Fibroblast of skin of left biceps (primary cell): ENCODE measurements around the gene PRDM5.
A peak's percentile ranks its signal among the peaks of the same experiment; 100 is the strongest.
"Not testable (repeated sequence)": the region's sequence is repeated elsewhere in the genome, so short reads cannot be mapped to it uniquely, and the experiment has no call there.

Experiments used
- DNase-seq, 2 experiments: peaks; one replicate each; pipeline ENCODE4 v3.0.0-alpha.2; 2013; ENCODE audit warnings: low read depth in 2 of 2

PRDM5 gene

GRCh38 chr4:120703908-120704307 lies 218.6 kb downstream of the PRDM5 start:
- DNase-seq = no peak

DNA sequence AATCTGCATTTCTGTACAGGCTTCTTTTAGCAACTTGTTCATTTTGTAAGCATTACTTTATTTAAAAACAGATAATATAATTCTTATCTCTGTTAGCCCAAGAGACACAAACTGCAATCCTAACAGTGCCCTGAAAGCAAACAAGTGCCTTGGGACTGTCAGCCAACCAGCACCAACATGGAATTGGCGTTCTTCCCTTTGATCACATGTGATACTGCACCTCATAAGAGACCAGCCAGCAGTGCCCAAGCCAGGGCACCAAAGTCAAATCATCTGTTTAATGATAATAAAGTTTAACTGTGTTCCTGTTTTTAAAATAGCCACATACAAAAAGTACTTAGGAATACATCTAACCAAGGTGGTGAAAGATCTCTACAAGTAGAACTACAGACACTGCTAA lies 223.2 kb downstream of the PRDM5 start:
- DNase-seq = no peak

GRCh38 chr4:120694973-120695372 lies 227.6 kb downstream of the PRDM5 start:
- DNase-seq = peak in 1 of 2 experiments; percentile 44

- DNase-seq = no peak
Observed at GRCh38 chr4:120693816-120694215, 228.7 kb downstream of the PRDM5 start.

GRCh38 chr4:120692964-120693363 lies 229.6 kb downstream of the PRDM5 start:
- peak; percentile 76 to 77 for DNase-seq

GRCh38 chr4:120691536-120691935 lies 231.0 kb downstream of the PRDM5 start:
- no peak for DNase-seq

- no peak for DNase-seq
Observed at GRCh38 chr4:120691106-120691505, 231.4 kb downstream of the PRDM5 start.

DNA sequence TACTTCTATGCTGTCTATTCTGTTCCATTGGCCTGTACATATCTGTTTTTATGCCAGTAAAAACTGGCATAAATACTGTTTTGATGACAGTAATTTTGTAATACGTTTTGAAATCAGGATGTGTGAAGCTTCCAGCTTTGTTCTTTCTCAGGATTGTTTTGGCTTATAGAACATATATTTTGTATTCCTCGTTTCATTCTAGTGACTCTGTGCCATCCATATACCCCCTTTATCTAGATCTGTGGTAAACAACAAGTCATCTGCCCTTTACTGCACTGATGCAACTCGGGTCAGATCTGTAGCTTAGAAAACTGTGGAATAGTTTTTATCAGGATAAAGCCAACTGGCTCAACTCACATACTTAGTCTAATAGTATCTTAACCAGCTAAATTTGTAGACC lies 233.7 kb downstream of the PRDM5 start:
- DNase-seq = no peak

- no peak for DNase-seq
Observed at GRCh38 chr4:120685756-120686278, 236.7 kb downstream of the PRDM5 start.

DNA sequence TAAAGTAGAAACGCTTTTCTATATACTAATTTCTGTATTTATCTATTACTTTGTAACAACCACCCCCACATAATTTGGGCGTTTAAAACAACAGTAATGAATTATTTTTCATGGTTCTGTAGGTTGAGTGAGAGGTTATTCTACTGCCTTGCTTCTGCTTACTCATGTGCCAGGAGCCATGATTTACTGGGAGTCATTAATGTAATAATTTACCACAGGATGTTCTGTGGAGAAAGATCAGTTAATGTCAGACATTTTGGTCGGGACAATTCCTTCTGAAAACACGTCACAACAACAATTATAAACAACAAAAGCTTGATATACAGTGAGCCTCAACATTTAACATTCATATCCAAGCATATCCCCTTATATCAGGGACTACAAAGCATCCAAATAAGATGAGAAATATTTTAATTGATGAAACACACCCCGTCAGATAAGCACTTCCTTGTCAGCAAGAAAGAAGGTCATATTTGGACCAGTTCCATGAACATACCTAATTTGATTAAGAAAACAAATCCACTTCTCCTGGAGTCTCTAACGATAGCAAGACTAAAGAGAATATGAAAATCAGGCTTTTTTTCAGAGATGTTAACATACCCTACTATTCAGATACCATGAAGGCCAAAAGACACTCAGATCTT lies 238.5 kb downstream of the PRDM5 start:
- no peak for DNase-seq

DNA sequence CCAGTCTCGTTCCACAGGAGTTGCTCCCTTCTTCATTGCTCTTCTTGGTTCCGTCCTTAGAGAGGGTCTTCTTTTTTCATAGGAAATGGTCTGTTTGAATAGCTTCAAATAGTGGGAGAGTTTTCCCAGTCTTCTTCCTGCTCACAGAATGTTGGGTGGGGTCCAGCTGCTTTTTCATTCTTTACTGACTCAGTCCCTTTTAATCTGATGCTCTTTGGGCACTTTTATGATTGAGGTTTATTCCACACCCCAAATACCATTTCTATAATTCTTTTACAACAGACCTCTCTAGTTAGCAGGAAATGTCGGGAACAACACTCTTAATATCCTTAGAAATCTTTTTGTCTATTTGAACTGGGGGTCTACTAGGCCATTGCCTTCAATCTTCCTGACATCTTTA lies 239.5 kb downstream of the PRDM5 start:
- DNase-seq = no peak

DNA sequence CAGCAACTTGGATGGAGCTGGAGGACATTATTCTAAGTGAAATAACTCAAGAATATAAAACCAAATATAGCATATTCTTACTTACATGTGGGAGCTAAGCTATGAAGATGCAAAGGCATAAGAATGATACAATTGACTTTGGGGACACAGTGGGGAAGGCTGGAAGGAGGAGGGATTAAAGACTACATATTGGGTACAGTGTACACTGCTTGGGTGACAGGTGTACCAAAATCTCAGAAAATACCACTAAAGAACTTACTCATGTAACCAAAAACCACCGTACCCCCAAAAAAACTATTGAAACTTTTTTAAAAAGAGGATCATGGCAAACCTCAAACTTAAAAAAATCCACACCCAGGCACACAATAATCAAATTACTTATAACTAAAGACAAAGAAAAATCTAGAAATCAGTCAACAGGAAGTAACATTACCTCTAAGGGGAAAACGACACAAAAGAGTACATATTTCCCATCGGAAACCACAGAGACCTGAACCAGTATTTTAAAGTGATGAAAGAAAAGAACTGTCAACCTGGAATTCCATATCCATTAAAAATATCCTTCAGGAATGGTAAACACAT lies 241.8 kb downstream of the PRDM5 start:
- no peak for DNase-seq

- no peak for DNase-seq
Observed at GRCh38 chr4:120673696-120674095, 248.8 kb downstream of the PRDM5 start.

GRCh38 chr4:120672558-120673147 lies 249.9 kb downstream of the PRDM5 start:
- DNase-seq = no peak

- DNase-seq = no peak
Observed at GRCh38 chr4:120672076-120672475, 250.4 kb downstream of the PRDM5 start.

DNA sequence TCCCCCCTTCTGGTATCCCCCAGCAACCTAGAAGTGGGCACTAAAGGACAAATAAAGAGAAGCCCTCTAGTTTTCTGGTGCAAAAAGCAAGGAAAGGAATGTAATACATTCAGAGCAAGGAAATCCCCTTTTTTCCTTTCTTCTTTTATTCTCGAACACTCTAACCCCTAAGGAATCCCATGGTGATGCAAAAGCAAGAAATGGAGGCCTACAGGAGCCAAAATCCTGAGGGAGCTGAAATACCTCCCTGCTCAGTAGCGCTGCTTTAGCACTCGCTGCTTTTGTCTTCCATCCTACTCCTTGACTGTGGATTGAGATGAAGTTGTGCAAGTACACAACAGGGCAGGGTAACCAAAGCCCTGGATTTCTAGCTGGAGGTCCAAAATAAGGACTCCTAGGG lies 251.0 kb downstream of the PRDM5 start:
- no peak for DNase-seq

- no peak for DNase-seq
Observed at GRCh38 chr4:120667102-120667501, 255.4 kb downstream of the PRDM5 start.

DNA sequence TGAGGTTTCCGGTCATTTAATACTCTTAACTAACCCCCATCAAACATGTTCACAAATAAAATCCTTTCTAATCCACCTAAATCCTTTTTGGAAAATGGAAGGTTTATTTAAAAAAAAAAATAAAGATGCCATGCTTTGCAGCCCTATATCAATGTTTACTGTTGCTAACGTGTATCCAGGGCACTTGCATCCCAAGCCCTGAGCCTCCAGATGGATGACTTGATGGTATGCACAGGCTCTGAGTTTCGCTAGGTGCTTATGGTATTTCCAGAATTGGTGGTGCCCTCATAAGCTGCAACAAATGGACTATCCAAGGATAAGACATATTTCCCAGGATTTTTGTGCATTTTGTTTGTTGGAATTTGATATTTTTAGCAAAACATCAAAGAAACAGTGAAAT lies 257.7 kb downstream of the PRDM5 start:
- no peak for DNase-seq

DNA sequence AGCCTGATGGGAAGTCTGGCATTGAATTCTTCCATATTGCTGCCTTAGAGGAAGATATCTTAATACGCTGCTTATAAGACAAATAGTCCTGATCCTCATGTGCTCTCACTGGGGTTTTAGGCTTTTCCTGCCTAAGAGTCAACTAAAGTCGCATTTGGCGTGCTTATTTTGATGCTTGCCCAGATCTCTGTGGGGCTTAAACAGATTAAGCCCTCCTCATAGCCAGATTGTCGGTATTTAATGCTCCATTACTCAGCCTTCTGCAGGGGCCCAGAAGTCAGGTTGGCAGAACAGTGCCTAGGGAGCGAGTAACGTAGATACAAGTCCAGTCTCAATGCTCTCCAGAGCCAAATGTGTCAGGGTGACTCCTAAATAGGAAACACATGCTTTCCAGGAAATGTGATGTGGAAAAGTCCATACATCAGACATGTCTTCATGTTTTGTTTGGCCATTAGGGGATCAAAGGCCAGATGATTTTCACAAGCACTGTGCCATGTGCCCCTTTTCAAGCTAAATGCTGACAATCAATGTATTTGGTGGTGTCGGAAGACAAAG lies 262.8 kb downstream of the PRDM5 start:
- no peak for DNase-seq

DNA sequence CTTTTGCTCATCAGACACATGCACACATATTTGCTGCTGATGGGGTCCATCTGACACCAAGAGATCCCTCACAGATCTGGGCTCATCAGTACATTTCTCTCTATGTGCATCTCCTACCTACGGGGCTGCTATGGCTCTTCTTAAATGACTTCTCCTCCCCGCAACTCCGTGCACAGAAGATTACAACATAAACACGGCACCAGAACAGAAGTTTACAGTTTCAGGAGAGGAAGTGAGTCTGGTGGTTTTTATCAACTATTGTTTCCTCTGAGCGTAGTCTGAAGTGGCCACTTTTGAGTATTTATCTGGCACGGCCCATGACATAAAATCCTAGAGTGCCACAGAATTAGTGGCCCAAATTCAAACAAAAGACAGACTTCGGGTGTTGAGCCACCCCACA lies 263.8 kb downstream of the PRDM5 start:
- DNase-seq = no peak

DNA sequence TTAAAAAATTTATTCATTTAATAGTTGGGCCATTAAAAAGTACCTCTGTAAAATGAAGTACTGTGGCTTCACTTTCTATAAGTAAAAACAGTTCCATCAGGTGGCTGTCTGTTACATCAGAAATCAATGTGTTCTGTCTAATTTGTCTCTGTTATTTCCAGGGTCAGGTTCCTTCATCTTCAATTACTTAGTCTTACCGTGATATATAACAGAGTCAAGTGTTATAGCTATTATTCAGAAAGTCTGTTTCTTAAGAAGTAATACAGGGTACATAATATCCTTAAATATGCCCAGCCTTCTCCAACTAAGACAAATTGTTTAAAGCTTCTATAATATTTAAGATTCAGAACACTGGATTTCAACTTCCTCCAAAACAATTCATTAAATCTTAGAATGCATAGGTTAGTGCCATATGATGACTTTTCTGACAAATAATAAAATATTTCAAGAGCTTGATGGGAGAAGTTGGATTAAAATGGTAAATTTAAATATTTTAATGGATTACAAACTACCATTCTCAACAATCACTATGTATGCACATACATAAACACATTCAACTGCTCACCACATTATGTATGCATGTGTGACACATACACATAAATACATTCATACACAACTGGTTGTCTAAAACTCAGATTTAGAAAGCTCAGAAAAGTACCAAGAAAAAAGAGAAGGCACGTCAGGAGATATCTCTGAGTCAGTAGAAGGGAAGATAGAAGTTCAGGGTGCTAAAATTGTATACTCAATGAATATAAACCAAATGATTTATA lies 268.5 kb downstream of the PRDM5 start:
- DNase-seq = no peak

DNA sequence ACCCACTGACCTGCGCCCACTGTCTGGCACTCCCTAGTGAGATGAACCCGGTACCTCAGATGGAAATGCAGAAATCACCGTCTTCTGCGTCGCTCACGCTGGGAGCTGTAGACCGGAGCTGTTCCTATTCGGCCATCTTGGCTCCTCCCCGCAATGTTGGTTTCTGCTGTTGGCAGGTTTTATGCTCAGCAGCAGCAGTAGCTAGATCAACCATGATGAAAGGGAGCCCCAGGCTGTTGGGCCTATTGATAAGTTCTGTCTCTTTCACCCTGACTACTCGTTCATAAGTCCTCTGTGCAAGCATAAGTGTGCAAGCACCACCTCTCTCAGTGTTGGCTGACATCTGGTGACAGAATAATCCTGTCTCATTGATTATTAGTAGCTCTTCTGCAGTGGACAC lies 274.2 kb downstream of the PRDM5 start:
- DNase-seq = not testable (repeated sequence)
